IMR-90 (cell line): ENCODE results near the gene IGF2R.

Experiments used
- BHLHE40 ChIP-seq: fragments of 150-350 bp; IDR thresholded peaks from 2 replicates; pipeline ENCODE4 v1.6.1; 2016; ENCODE audit warnings: mild to moderate bottlenecking, low read depth, low read length
- CEBPB ChIP-seq: IDR thresholded peaks from 2 replicates; pipeline ENCODE4 v1.6.1; 2012; ENCODE audit warnings: low read depth, low read length, improper control_type of control experiment
- CTCF ChIP-seq: conservative IDR thresholded peaks from 2 replicates; pipeline ENCODE4 v1.5.1; 2012; ENCODE audit warnings: mild to moderate bottlenecking, low read depth, low read length, improper control_type of control experiment
- ELK1 ChIP-seq: fragments of 150-350 bp; IDR thresholded peaks from 2 replicates; pipeline ENCODE4 v1.6.1; 2016; ENCODE audit warnings: low read depth, mild to moderate bottlenecking, low read length, moderate library complexity, borderline replicate concordance
- MAZ ChIP-seq: IDR thresholded peaks from 2 replicates; pipeline ENCODE4 v1.6.1; 2012; ENCODE audit warnings: low read depth, mild to moderate bottlenecking, low read length, improper control_type of control experiment, moderate library complexity, borderline replicate concordance
- MXI1 ChIP-seq: IDR thresholded peaks from 2 replicates; pipeline ENCODE4 v1.6.1; 2012; ENCODE audit warnings: low read depth, mild to moderate bottlenecking, low read length, moderate library complexity, borderline replicate concordance
- NFE2L2 ChIP-seq: fragments of 150-350 bp; IDR thresholded peaks from 2 replicates; pipeline ENCODE4 v1.6.1; 2016; ENCODE audit warnings: low read depth, mild to moderate bottlenecking, low read length
- POLR2A ChIP-seq: IDR thresholded peaks from 2 replicates; pipeline ENCODE4 v1.6.1; 2012; ENCODE audit warnings: mild to moderate bottlenecking, low read depth, low read length
- RAD21 ChIP-seq: IDR thresholded peaks from 2 replicates; pipeline ENCODE4 v1.6.1; 2012; ENCODE audit warnings: low read length, improper control_type of control experiment
- RCOR1 ChIP-seq: IDR thresholded peaks from 2 replicates; pipeline ENCODE4 v1.6.1; 2012; ENCODE audit warnings: mild to moderate bottlenecking, low read length, improper control_type of control experiment; ENCODE audit not compliant: insufficient replicate concordance
- RFX5 ChIP-seq: IDR thresholded peaks from 2 replicates; pipeline ENCODE4 v1.8.0; 2012; ENCODE audit warnings: low read depth, mild to moderate bottlenecking, low read length, moderate library complexity
- SMC3 ChIP-seq: fragments of 150-350 bp; IDR thresholded peaks from 2 replicates; pipeline ENCODE4 v1.6.1; 2016; ENCODE audit warnings: low read depth, mild to moderate bottlenecking, antibody characterized with exemption, low read length, moderate library complexity
- USF2 ChIP-seq: fragments of 150-350 bp; IDR thresholded peaks from 2 replicates; pipeline ENCODE4 v1.6.1; 2017; ENCODE audit warnings: mild to moderate bottlenecking, antibody characterized with exemption, low read length, low read depth

GRCh38 chr6:160139420-160139851 is 170.6 kb downstream of the IGF2R start:
- no peak for TF ChIP-seq CTCF
- no peak for TF ChIP-seq POLR2A
- TF ChIP-seq USF2, result no peak
- TF ChIP-seq BHLHE40, result peak; percentile 86; the same call in 1 of the 2 replicates
- no peak for TF ChIP-seq SMC3
- TF ChIP-seq MAZ, result no peak
- TF ChIP-seq RFX5, result no peak
- peak; percentile 1; the same call in 1 of the 2 replicates for TF ChIP-seq NFE2L2
- peak; percentile 66 for TF ChIP-seq CEBPB
- TF ChIP-seq RAD21, result peak; percentile 3; the same call in 1 of the 2 replicates
- no peak for TF ChIP-seq ELK1
- no peak for TF ChIP-seq RCOR1
- no peak for TF ChIP-seq MXI1
